ENCODE measurements around the gene PAGE5.

Gene PAGE5

GRCh38 chrX:55210931-55211677, 9.0 kb upstream of the PAGE5 start:
- peaks cover 47% of the 10 kb centered on the region for H3K27me3 ChIP-seq (ENCODE audit: insufficient read depth, low read depth, severe bottlenecking)
- no peak overlapping the region for H3K4me3 ChIP-seq (ENCODE audit: low read depth, low read length)
- DNase-seq = no peak
- TF ChIP-seq CTCF (IDR thresholded peaks at IDR 0.05; ENCODE audit: low read depth, low read length) = no peak
- no peak overlapping the region for H3K27ac ChIP-seq
- H3K9me3 ChIP-seq (ENCODE audit: severe bottlenecking) = no peaks in the 10 kb centered on the region
- H3K36me3 ChIP-seq = no peaks in the 10 kb centered on the region

GRCh38 chrX:55213381-55213780, 6.8 kb upstream of the PAGE5 start:
- no peak for DNase-seq
- TF ChIP-seq CTCF (IDR thresholded peaks at IDR 0.05; ENCODE audit: low read depth, low read length) = no peak
- no peaks in the 10 kb centered on the region for H3K36me3 ChIP-seq
- H3K27ac ChIP-seq = no peak overlapping the region
- H3K4me3 ChIP-seq (ENCODE audit: low read depth, low read length) = no peak overlapping the region
- H3K9me3 ChIP-seq (ENCODE audit: severe bottlenecking) = no peaks in the 10 kb centered on the region
- H3K27me3 ChIP-seq (ENCODE audit: insufficient read depth, low read depth, severe bottlenecking) = peaks cover 40% of the 10 kb centered on the region

- Histone ChIP-seq H3K4me3 (ENCODE audit: low read depth, low read length) (no peak overlapping the region), H3K9me3 (ENCODE audit: severe bottlenecking) (no peaks in the 10 kb centered on the region), H3K36me3 (no peaks in the 10 kb centered on the region), H3K27me3 (ENCODE audit: insufficient read depth, low read depth, severe bottlenecking) (peaks cover 5% of the 10 kb centered on the region), H3K27ac (no peak overlapping the region)
- TF ChIP-seq CTCF (IDR thresholded peaks at IDR 0.05; ENCODE audit: low read depth, low read length) = no peak
- no peak for DNase-seq
These were observed 20.7 kb downstream of the PAGE5 start for GRCh38 chrX:55240788-55241340.

- no peaks in the 10 kb centered on the region for H3K36me3 ChIP-seq
- H3K9me3 ChIP-seq (ENCODE audit: severe bottlenecking) = no peaks in the 10 kb centered on the region
- H3K4me3 ChIP-seq (ENCODE audit: low read depth, low read length) = no peak overlapping the region
- H3K27ac ChIP-seq = no peak overlapping the region
- peaks cover 7% of the 10 kb centered on the region for H3K27me3 ChIP-seq (ENCODE audit: insufficient read depth, low read depth, severe bottlenecking)
- no peak for TF ChIP-seq CTCF (IDR thresholded peaks at IDR 0.05; ENCODE audit: low read depth, low read length)
- DNase-seq = no peak
These were observed 33.4 kb downstream of the PAGE5 start for GRCh38 chrX:55253528-55253927.

- no peaks in the 10 kb centered on the region for H3K9me3 ChIP-seq (ENCODE audit: severe bottlenecking)
These were observed 40.7 kb downstream of the PAGE5 start for GRCh38 chrX:55260806-55261205.

More at GRCh38 chrX:55260806-55261205, 40.7 kb downstream of the PAGE5 start:
- TF ChIP-seq CTCF (IDR thresholded peaks at IDR 0.05; ENCODE audit: low read depth, low read length) = no peak
- H3K36me3 ChIP-seq = no peaks in the 10 kb centered on the region
- no peak for DNase-seq
- no peak overlapping the region for H3K4me3 ChIP-seq (ENCODE audit: low read depth, low read length)
- peaks cover 20% of the 10 kb centered on the region for H3K27me3 ChIP-seq (ENCODE audit: insufficient read depth, low read depth, severe bottlenecking)
- H3K27ac ChIP-seq = no peak overlapping the region

Measured in WERI-Rb-1 (cell line).